GM12872 (cell line): ENCODE results near the gene TMEM250.

Experiments used
- CTCF ChIP-seq: IDR thresholded peaks from 3 replicates; pipeline ENCODE4 v1.5.1; 2011; ENCODE audit warnings: low read depth, mild to moderate bottlenecking, low read length, moderate library complexity; ENCODE audit not compliant: insufficient read depth

Gene TMEM250

GRCh38 chr9:136117916-136118319 lies 757 bp downstream of the TMEM250 start:
- TF ChIP-seq CTCF: no peak

GRCh38 chr9:136117291-136117915 lies 1.3 kb downstream of the TMEM250 start:
- TF ChIP-seq CTCF: no peak

- TF ChIP-seq CTCF: no peak
Observed at GRCh38 chr9:136116360-136117098, 2.1 kb downstream of the TMEM250 start.

DNA sequence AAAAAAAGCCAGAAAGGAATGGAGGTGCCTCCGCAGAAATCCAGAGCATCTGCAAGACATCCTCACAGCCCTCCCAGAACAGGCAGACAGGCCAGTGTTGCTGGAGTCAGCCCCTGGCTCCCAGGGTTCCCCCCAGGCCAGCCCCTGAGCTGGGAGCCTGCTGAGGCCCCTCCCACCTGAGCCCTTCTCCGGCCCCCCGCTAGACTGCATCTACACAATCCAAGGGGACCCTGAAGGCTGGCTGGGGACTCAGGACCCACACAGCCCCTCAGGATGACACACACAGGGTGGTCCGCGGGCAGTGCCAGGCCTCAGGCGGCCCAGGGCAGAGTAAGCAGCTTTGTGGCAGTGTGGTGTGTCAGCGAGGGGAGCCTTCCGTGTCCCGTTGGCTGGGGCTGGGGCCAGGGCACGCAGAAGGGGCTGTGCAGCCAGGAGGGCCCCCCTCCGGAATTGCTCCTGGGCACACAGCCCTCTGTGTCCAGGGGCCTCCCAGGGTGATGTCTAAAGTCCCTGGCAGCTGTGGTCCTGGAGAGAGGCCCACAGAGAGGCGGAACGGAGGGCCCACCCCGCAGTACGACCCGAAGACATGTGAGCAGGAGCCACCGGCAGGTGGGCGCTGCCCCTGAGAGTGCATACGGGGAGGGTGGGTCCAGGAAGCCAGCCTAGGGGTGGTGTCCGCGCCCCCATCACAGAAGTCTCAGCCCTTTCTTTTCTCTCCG lies 2.9 kb downstream of the TMEM250 start:
- TF ChIP-seq CTCF: no peak

DNA sequence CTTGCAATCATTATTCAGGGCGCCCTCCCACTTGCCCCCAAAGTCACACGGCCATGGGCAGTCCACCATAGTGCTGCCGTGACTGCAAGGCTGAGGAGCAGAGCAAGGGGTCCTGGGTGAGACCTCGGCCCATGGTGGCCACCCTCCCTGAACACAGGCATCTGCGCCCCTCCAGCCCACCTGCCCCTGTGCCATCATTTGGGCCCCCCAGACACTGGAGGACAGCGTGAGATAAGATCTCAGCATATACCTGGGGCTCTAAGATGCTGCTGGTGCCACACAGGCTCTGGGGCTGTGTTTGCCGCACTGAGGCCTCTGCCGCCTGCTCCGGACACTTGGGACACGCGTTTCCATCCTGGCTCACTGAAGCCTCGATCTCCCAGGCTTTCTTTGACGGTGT lies 3.5 kb downstream of the TMEM250 start:
- TF ChIP-seq CTCF: no peak

DNA sequence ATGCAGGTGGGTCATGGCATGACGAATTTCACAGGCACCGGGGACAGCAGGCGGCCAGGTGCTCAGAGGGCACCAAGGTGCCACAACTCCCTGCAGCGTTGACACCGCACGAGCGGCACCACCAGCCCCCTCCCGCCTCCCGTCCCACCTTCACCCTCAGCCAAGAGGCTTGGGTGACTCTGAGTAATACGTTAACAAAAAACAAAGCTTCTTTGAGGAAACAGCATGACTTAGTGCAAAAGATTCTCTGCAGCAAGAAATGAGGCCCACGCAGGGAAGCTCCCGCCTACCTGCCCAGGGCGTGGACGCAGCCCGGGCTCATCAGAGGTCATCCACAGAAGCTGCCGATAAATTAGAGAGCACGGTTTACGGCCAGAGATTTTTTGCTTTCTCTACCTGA lies 4.1 kb downstream of the TMEM250 start:
- TF ChIP-seq CTCF: no peak

GRCh38 chr9:136112541-136112940 lies 6.1 kb downstream of the TMEM250 start:
- no peak for TF ChIP-seq CTCF
